Measurements from ENCODE around the gene OR2T29.

- TF ChIP-seq CTCF (IDR thresholded peaks at IDR 0.05; ENCODE audit: low read depth, low read length): no peak
- no peak for TF ChIP-seq MAX (IDR thresholded peaks at IDR 0.05; ENCODE audit: low read depth, low read length)
- no peak for TF ChIP-seq POLR2A (IDR thresholded peaks at IDR 0.05; ENCODE audit: extremely low read depth, insufficient read length)
- no peak for TF ChIP-seq MYC (IDR thresholded peaks at IDR 0.05; ENCODE audit: low read depth, low read length)
These were observed 27.5 kb upstream of the OR2T29 start for GRCh38 chr1:248590055-248590454.

All from NB4 (cell line).